CD4-positive, alpha-beta T cell treated with Interleukin-10 for 1 hour (primary cell): ENCODE data around the gene ASB1.
A peak's percentile ranks its signal among the peaks of the same experiment; 100 is the strongest.
"Not testable (repeated sequence)": the region's sequence is repeated elsewhere in the genome, so short reads cannot be mapped to it uniquely, and the experiment has no call there.

ENCODE experiments used
- DNase-seq: peaks from one replicate; pipeline ENCODE4 v3.0.0-alpha.2; 2020

Gene ASB1

DNA sequence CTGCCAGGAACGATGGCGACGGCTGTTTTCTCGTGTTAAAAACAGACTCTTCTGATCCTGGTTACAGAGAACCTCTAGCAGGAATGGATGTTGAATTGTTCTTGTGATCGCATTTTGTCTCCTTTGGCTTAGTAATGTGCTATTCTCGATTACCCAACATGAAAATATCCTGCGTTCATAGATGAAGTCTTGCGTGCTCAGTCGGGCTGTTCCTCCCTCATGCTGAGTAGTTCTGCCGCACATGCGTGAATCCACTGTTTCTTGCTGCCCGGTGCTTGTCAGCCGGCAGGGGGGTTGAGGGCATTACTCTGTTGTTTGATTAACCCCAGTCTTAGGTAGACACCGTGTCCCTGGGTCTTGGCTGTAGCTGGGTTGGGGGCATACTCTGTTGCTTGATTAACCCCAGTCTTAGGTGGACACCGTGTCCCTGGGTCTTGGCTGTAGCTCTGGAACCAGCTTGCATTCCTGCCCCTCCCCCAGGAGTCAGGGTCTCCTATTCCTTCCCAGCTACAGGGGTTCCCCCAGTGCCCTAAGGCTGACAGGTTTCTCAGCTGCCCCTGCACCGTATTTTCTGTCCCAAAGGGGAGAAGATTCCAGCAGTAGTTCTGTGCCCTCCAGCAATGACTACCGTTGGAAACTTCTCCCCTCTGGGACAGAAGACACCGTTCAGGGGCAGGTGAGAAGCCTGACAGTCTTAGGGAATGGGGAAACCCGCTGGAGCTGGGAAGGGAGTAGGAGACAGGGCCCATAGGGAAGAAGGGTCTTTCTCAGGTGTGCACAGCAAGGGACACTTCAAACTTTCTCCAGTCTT lies 22.1 kb upstream of the ASB1 start:
- DNase-seq = no peak

DNA sequence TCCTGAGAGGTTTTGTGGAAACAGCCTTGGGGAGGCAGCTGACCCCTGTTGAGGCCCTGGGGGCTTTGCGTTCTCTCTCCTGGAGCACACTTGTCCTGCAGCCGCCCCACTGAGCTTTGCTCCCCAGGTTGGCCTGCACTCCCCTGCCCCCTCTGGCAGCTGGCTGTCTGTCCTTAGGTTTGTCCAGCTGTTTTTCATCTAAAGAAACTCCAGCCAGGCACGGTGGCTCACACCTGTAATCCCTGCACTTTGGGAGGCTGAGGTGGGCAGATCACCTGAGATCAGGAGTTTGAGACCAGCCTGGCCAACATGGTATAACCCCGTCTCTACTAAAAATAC lies 21.5 kb upstream of the ASB1 start:
- DNase-seq = not testable (repeated sequence)

DNA sequence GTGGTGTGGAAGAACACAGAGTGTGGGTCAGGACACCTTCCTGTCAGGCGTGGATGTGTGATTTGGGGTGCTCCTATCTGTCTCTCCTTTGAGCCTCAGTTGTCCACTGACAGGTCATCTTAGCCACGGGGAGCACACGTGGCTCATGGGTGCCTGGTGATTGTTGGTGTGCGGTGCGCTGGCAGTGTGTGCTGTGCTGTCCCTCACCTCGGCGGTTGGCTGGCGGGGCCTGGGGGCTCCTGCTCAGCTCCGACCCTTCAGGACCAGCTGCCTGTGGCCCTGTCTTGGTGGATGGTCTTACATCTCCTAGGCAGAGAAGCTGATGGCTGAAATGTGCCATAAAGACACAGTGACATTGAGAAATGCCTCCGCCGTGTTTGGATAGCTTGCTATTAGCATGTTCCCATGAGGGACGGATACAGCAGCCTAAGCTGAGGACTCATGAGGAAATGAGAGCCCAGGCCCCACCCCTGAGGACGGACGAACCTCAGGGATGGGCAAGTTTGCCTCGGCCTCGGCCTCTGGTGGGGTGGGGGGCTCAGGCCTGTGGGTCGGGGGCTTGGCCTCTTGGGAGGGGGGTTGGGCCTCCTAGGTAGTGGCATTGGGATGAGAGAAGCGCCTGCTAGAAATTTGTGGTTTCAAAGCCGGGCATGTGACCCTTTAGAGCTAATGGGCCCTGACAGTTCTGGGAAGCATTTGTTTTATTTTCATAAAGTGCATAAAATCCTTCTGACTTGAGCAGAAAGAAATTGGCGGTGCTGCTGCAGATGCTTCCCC lies 20.3 kb upstream of the ASB1 start:
- no peak for DNase-seq

DNA sequence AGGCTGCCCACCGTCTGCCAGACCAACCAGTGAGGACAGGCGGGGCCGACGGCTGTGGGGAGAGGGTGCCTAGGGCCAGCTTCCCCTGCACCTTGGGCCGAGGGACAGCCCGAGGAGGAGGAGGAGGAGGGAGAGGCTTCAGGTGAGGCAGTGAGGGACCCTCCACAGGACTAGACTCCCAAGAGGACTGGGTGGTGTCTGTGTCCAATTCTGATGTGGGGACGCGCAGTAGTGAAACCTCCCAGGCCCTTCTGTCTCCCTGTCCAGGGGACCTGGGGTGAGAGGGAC lies 19.8 kb upstream of the ASB1 start:
- DNase-seq = no peak

DNA sequence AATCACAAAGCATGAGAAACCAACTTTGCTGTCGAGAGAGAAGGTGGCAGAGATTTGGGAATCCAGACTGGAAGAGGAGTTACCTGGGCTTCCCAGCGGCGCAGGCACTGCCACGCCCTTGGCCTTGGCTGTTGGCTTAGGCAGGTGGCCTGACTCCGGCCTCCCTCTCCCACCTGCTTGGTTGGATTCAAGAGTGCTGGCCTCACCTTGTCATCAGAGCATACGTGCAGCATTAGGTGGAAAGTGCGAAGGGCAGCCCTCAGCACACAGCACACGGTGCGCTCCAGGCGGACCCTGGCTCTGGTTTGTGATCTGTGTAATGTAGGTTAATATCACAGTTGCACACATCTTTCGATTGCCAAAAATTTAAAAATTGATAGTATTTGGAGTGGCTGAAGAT lies 19.2 kb upstream of the ASB1 start:
- DNase-seq = no peak

DNA sequence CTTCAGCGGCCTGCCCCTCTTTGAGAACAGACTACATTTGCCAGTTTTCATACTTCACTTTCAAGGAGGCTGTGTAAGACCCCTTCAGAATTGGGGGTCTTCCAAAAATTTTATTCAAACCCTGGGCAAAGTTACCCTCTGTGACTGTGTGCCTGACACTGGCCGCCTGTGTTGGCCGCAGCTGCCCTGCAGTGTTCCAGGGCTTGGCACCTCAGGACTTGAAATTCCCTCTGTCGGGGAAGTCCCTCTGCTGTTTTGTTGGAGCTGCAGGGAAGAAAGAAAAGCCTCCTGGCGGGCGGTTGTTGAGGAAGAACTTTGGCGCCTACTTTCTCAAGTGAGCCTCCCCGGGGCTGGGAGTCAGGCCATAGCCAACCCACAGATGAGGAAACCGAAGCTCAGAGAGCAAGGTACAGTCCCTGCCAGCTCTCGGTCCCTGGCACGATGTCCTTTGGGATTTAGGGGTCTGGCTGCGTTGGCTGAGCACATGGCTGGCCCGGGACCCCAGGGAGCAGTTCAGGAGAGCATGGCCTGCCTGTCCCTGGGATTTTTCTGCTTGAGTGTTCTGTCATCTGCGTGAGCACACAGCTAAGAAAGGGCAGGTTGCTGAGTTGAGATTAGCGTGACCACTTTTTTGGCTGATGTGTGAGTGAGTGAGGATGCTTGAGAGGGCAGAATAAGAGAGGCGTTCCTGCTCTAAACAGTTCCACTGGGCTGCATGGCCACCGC lies 17.9 kb upstream of the ASB1 start:
- no peak for DNase-seq

DNA sequence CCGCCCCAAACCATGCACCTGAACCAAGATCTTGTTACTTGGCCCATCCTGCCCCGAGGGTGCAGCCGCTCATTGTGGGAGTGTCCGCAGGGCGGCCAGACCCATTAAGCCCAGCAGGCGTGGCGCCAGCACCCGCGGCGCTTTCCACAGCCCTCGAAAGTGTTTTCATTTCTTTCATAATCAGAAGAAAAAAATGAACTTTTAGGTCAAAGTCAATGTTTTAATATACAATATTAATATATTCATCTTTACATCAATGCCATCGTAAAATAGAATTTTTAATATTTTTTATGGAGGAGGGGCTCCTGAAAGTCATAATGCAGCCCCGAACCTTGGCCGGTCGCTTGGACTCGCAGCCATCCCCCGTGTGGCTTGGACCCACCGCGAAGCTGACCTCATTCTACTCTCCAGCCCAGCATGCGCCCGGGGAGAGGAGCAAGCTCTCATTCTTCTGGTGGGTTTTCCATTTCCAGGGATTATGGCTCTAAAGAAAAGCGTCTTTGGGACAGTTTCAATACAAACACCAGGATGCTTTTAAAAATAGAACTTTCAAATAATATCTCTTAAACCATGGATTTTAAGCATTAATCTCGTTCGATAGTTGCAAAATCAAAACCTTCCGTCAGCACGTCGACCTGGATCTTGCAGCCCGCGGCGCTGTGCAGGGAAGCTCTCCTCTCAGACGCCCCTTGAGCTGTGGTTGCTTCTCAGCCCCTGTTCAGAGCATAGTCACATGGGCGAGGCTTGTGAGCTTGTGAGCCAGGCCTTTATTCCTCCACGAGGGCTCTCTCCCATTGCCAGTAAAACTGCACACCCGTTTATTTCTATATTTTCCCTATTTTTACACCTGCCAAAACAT lies 17.2 kb upstream of the ASB1 start:
- no peak for DNase-seq

DNA sequence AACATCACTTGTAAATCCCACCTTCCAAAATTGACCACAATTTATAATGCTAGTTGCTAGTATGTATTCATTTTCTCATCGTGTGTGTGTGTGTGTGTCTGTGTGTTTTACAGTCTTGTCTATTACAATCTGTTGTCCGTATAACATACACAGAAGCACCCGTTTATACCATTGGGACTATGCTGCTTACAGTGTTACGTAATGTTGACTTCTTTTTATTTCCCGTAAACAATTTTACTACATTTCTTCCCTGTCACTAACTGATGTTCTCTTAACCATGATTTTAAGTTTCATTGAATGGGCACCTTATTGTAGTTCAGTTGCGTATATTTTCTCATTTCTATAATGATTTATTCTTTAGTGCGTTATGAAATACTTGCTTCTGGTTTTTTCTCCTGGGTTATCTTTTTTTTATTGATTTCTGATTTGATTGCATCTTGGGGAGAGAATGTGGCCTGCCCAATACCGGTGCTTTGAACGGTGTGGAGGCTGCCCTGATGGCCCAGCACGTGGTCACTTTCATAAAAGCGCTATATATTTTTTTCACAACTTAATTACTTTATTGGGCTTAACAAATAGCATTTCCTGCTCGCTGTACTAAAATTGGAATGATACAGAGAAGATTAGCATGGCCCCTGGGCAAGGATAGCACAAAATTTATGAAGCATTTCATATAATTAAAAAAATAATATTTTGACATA lies 14.5 kb upstream of the ASB1 start:
- no peak for DNase-seq

DNA sequence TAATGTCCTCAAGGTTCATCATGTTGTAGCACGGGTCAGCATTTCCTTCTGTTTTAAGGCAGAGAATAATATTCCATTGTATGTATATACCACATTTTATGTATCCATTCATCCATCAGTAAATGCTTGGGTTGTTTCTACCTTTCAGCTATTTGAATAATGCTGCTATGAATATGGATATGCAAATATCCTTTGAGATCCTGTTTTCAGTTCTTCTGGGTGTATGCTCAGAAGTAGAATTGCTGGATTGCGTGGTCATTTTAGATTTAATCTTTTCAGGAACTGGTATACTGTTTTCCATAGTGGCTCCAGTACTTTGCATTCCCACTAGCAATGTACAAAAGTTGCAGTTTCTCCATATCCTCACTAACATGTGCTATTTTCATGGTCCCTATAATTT lies 13.4 kb upstream of the ASB1 start:
- no peak for DNase-seq

DNA sequence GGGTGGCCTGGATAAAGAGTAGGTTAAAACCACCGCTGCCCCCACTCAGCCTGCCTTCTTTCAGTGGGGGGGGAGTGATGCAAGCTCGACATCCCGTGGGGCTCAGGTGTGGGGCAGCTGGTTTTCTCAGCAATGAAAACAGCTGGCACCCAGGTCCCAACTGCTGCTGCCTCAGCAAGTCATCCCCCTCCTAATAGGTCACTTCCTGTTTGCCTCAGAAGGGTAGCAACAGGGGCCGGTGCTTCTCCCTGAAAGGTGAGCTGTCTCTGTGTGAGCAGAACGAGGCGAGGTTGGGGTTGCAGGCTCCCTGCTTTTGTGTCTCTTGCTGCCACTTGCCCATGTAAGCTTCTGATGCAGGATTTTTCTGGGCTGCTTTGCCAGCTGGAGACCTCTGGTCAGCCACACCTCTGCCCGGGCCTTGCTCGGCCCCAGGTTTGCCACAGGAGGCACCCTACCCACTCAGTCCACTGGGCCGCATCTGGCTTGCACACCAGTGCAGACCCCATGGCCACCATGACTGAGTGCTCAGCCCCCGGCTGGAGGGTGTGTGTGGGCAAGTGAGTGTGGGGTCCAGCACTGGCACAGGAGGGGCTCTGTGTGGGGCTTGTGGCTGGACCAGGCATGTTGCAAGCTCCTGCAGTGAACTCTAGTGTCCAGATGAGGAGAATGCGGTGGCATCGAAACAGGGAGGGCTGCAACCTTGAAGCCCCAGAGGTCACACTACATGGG lies 11.5 kb upstream of the ASB1 start:
- DNase-seq = peak; percentile 18

DNA sequence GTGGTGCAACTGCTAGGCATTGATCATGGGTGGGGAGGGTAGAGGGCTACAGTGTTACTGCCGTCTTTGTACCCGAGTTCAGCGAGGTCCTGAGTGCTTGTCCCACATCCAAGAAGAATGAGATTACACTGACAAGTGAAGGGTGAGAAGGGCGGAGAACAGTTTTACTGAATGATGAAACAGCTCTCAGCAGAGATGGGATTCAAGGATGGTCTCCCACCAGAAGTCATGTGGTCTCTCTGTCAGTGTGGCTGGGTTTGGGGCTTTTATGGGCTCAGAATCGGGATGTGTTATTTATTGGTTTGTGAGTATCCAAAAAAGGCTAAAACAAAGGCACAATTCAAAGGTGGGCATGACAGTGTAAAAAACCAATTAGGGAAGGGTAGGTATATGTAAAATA lies 10.8 kb upstream of the ASB1 start:
- no peak for DNase-seq

DNA sequence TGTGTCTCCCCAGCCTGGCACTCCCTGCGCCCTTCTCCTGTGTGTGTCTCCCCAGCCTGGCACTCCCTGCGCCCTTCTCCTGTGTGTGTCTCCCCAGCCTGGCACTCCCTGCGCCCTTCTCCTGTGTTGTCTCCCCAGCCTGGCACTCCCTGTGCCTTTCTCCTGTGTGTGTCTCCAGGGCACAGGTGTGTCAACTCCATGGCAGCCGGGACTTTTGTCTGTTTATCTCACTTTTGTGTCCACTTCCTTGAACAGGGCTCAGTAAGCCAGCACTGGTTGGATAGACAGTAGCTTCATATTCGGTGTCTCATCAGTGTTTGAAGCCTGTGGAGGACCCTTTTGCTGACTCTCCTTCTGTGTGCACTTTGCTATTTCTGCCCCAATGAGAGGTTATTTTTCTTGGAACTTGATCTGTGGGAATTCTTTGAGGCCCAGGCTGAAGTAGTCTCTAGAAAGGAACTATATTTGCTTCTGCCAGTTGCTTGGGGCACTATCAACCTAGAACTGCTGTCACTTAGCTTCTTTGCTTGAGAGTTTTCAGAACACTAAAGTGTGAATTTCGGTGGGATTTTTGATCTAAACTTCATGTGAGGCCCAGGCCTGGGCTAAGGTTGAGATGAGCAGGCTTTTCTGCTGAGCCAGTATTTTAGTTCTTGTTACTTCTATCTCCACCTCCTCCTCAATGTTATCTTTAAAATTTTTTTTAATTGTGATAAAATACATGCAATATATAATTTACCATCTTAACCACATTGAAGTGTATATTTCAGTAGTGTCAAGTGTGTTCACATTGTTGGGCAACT lies 8.3 kb upstream of the ASB1 start:
- DNase-seq = no peak

DNA sequence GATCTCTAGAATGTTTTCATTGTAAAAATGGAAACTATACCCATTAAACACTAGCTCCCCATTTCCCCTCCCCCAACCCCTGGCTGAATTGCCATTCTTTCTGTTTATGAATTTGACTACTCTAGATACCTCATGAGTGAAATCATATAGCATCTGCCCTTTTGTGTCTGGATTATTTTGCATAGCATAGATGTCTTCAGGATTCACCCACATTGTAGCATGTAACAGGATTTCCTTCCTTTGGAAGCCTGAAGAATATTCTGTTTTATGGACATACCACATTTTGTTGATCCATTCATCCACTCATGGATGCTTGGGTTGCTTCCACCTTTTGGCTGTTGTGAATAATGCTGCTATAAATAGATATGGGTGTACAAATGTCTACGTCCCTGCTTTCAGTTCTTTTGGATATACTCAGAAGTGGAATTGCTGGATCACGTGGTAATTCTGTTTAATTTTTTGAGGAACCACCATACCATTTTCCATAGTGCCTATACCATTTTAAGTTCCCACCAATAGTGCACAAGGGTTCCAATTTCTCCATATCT lies 7.7 kb upstream of the ASB1 start:
- DNase-seq = no peak

DNA sequence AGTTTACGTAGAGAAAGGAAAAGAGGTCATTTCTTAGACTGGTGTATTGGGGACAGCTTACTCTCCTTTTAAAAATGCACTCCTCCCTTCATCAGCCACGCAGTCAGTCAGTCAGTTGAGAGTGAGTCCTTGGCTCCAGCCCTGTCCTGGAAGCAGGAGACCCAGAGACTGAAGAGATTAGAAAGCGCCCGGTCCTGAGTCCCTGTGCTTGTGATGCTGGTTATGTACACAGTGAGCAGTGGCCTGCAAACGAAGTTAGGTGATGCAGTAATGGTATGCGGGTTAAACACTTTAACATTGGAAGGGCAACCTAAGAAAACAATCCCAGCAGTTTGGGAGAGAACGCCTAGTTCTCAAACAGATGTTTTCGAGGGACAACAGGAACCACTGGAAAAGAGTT lies 6.3 kb upstream of the ASB1 start:
- no peak for DNase-seq

DNA sequence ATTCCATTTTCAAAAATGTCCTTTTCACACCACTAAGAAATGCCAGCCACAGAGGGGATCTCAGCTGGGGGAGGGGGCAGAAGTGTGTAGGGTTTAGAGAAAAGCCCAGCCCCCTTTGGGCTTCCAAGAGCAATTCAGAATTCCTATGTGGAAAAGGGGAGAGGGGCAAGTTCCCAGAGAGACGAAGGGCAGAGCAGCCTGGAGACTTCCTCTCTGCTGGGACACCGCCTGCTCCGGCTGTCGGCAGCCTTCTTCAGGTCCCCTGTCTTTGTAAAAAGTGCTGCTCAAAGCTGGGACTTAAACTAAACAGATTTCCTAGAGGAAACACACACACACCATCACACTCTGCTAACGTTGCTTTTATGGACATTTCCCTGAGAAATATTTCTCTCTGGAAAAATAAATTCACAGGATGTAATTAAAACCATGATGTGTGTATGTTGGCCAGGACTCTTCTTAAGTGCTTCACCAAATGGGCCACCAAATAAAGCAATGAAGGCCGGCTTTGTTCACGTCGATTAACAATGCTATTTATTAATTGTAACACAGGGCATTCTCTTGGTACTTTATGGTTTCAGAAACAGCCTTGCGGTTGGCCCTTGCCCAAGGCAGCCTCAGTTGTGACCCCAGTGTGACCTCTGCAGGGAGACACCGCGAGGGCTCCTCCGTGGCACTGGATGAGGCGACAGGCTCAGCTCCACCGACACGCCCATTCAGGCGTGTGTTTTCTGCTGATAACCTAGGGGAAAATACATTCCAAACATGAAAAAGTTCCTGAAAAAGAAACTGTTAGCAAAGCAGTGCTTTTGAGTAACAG lies 5.6 kb upstream of the ASB1 start:
- DNase-seq = no peak

DNA sequence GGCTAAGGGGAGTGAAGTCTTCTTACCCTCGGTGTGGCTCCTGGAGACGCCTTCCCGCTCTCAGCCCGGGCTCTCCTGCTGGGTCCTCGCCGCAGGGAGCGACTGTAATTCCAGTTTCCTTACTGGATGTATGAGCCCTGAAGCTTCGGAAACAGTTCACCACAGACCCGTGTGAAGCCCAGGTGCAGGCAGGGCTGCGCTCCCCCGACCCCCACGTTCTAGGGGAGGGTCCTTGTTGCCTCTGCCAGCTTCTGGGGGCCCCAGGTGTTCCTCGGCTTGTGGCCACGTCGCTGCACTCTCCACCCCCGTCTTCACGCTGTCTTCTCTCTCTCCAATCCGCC lies 5.1 kb upstream of the ASB1 start:
- no peak for DNase-seq

DNA sequence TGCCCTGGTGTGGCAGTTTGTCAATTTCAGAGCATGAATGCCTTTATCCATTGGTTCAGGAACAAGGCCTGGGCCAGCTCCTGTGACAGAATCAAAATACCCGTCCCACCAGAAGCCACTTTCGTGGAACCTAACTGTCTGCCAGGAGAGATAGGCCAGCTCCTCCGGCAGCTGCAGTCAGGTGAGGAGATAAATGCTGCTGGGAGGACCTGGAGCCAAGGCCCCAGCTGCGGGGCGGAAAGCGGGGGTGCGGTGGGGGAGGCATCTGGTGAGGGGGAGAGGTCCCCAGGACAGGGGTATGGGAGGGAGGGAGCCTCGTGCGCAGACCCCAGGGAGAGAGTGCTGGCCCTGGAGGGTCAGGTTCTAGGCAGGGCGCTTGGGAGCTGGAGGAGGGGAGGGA lies 4.4 kb upstream of the ASB1 start:
- DNase-seq = no peak

DNA sequence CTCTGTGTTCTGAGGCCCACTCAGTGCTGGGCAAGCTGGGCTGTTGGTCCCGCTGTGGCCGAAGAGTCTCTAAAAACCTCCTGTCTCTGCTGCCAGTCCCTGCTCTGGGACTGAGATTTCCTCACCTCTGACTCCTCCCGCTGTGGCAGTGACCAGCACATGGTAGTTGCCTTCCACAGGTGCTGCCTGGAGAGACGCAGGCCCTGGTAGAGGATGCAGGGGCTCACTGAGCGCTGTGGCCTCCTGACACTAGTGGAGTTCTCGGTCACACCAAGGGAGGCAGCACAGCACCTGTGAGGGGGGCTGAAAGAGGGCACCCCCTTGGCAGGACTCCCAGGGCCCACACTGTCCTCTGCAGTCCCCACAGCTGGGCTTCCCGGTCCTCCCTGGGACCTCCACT lies 3.8 kb upstream of the ASB1 start:
- DNase-seq = no peak

DNA sequence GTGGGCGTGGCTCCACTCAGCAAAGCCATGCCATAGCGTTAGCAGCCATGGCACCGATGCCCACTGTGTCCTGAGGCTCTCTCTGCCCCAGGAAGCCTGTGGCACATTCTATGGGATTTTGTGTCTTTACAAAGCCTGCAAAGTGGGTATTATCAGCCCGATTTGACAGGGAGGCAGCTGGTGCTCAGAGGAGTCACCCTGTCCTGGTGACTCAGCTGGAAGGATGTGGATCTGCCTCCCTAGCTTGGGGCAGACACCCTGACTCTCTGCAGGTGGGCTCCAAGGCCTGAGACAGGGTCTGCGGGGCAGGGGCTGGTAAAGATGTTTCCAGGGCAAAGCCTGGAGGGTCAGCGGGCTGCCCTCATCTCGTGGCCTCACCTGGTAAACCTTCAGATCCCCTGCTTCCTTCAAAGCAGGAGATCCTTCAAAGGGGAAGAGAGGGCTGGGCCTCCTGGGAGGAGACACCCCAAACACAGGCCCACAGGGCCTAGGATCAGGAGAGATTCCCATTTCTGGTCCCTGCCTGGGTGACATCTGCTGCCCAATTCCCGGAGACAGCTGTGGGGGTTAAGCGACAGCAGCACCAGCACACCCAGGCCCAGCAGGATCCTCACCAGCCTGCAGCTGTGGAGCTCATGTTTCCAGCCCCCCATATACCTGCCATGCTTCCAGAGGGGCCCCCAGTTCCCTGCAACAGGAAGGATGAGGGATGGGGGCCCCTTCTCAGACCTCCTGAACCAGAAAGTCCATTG lies 3.0 kb upstream of the ASB1 start:
- DNase-seq = no peak
